ENCODE measurements around the gene UMPS.

UMPS gene

DNA sequence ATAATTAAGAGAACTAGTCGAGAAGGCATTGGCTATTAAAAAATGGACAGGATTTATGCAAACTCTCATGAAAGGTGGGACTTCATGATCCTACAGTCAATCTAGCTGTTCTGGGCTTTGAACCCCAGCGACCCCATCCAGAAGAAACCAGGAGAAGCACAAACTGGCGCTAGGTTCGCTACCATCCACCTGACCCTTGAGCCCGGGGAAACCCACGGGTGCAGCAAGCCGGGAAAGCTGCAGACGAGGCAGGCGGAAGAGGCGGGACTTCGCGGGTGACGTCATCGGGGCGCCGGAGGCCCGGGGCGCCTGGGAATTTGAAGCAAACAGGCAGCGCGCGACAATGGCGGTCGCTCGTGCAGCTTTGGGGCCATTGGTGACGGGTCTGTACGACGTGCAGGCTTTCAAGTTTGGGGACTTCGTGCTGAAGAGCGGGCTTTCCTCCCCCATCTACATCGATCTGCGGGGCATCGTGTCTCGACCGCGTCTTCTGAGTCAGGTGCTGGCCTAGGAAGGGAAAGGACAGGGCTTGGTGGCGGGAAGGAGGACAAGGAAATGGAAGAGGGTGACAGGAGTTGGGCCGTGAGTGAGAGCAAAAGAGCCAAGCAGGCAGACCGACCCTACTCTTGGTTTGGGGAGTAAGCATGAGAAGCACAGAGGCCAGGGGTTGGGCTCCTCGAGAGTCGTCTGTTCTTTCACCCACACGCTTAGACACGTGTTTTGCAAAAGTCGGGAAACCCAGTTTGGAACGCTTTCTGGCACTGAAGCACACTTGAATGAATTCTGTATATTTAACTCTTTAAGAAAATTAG, at the start of gene UMPS:
TSS of gene UMPS (plus strand) at position 324 of the 812 bp plus-strand sequence. CDS start at position 344, 20 bp downstream.
- peak; percentile 42 to 92 (median 78) for DNase-seq

DNA sequence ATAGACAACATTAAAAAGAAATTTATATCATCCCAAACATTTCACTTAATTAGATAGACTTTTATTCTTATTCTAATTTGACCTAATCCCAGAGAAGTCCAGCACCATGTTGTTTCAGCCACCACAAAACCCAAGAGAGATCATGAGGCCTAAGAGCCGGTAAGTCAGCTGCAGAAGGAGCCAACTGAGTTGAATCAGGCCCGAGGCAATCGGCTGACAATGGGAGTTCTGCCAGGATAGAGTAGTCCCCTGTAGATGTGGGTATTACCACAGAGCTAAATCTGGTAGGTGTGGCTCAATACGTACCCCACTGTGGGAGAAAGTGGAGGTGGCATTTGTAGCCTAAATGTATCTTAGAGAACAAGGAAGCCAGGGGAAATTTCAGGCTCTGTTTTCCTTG, 49.7 kb upstream of the UMPS start:
- DNase-seq: no peak

DNA sequence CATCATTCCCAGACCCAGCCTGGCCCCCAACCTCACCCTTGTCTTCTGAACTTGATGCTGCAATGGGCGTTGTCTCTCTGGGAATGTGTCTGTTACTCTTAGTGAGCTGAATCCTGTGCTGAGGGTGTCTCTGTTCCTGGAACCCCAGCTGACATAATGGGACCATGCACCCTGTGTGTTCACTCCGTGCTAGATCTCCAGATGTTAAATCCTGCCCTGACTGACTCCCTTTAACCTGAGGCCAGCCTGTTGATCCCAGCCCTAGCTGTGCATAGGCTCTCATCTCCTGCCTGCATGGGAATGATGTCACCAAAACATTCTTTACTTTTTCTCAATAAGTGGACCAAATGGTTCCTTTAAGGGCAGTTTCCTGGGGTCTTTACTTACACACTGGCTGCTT, 48.0 kb upstream of the UMPS start:
- no peak for DNase-seq

DNA sequence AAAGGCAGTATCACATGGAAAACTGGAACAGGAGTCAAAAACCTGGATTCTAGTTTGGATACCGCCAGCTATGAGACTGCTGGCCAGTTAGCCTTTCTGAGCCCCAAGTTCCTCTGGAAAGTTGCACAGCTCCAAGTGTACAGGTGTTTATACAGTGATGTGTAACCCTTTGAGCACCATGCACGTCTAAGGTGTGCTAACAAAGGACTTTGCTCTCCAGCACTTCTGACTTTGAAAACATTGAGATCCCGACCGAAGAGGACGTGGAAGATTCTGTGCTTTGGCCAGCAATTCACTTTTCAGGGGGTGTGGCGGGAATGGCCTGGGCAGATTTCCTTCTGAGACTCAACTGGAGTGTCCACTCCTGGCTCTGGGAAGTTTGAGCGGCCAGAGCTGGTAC, 45.8 kb upstream of the UMPS start:
- DNase-seq: no peak

DNA sequence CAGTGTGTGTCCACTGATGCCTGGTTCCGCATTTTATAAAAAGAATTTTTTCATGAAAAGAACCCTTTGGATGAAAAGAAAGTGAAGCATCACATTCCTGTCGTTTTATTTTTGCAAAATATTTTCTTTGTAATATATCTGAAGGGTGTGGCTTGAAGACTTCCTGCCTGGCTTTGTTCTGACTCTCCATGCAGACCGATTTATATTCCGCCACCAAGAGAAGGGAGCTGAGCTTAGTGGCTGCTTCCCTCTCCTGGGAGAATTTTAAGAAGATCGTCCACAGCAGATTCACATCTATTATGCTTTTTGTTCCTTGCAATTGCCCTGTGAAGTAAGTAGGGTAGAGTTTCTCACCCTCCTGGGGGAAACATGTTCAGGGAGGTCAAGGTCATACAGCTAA, 45.2 kb upstream of the UMPS start:
- DNase-seq: no peak

DNA sequence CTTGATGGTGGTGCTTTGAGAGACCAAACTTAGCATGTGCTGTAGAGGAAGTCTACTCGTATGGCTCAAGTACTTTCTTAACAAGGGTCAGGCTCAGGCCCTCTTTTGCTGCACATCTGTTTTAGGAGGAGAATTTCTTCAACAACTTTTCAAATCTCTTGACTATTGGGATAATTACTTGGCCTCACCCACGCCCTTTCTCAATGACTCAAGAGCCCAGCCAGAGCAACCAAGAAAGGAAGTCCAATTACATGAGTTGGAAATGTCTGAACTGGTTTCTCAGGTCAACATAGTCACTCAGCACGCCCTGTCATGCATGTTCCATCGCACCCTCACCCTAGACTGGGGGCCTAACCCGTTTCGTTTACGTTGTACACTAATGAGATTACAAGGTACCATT, 44.8 kb upstream of the UMPS start:
- no peak for DNase-seq

DNA sequence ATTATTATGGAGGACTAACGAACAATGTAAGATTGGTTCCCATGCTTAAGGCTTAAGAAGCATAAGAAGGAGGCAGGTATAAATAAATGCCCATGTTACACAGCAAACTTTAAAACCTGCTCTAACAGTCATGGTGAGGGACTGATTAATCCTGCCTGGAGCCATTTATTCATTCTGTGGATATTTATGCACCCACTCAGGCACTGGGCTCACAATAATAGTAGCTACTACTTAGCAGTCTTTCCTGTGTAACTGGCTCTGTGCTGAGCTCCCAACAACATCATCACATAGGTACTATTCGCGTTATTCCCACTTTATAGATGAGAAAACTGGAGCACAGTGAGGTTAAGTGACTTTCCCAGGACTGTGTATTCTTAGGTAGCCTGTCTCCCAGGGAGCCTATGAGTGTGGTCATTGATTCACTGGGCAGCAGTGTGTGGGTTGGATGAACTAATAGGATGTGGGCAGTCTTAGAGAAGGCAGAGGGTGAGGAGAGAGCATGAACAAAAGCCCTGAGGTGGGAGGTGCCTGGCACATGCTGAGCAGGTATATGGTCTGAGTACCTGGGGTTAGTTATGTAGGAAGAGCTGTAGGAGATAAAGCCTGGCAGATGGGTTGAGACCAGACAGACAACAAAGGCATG, 44.1 kb upstream of the UMPS start:
- no peak for DNase-seq

DNA sequence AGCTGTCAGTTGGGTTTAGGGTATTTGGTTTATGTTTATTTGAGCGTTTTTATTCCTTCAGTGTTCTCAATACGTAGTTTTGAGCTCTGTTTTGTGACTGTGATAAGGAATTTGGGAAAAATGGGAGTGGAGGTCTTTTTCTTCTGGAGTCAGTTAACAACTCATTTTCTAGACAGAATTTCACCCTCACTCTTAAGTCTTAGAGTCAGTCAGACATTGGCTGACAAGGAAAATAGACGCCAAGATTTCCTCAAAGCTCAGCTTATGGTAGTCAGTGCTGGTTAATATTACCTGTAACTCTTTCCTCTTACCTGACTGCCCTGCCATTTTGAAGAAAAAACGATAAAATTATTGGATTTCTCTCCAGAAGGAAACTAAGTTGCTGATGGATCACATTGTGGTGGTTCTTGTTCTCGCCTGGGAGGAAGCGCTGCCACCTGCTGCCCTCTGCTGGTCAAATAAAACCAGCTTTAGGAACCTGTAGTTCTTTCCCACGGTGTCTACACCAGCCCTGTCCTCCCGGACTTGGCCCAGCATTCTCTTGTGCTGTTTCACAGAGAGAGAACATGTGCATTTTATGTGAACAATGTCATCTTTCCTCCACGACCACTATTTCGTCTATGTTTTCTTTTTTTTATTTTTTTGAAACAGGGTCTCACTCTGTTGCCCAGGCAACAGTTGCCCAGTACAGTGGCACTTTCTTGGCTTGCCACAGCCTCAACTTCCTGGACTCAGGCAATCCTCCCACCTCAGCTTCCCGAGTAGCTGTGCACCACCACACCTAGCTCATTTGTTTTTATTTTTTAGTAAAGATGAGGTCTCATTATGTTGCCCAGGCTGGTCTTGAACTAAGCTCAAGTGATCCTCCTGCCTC, 41.4 kb upstream of the UMPS start:
- peak in 42 of 56 donors; percentile 2 to 72 (median 26) for DNase-seq

DNA sequence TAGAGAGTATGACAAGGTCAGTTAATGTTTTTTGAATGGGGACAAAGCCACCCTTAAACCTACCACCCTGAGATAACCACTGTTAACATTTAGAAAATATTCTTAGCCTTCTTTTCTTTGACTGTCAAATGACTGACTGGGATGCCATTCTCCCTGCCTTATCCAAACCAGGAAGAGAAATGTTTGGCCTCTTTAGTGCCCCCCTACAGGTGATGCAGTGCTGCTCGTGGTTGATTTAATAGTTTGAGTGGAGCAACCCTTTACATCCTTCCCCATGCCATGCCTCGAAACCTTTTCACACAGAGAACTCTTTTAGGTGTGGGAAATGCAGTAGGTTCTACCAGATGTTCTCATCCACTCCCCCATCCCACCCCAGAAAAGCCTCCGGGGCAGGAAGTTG, 38.7 kb upstream of the UMPS start:
- no peak for DNase-seq

DNA sequence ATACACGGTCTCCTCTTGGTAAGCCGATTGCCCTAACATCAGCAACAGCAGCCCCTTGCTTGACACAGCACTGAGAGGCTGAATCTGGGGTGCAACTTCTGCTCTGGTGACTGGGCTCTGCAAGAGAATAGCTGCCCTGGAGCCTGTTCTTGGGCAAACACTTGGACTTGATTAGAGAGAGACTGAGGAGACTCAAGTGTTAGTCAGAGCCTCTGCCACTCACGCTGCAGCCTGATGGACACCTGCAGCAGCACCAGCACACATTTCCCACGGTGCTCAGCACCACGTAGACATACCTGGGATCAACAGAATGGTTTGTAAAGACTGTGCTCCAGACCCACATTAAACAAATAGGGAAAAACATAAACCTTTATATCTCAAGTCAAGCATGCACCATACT, 35.8 kb upstream of the UMPS start:
- no peak for DNase-seq

DNA sequence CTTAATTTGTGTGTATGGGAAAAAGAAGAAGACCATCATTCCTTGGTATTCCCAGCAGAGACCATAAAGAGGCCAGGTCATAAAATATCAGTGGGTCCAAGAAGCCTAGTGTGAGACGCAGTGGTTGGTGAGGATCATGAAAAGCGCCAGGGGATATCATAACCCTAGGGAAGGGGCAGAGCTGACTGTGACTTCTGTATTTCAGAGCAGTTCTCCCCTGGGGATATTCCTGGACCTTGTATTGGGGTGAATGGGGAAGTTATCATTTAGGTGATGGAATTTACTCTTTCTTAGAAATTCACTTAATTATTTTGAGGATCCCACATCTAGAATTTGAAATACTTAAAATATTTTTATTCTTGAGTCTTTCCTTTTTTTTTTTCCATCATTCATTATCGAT, 34.9 kb upstream of the UMPS start:
- no peak for DNase-seq

DNA sequence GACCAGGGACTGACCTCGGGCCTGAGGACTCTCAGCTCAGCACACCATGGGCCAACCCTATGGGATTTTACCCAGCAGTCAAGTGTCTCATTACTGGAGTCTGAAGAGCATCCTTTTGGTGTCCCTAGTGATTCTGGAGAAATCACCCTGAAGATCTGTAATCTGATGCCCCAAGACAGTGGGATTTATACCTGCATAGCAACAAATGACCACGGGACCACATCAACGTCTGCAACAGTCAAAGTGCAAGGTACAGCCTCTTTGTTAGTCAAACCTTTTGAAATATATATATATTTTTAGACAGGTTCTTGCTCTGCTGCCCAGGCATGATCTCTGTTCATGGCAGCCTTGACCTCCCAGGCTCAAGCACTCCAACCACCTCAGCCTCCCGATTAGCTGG, 34.2 kb upstream of the UMPS start:
- DNase-seq: no peak

DNA sequence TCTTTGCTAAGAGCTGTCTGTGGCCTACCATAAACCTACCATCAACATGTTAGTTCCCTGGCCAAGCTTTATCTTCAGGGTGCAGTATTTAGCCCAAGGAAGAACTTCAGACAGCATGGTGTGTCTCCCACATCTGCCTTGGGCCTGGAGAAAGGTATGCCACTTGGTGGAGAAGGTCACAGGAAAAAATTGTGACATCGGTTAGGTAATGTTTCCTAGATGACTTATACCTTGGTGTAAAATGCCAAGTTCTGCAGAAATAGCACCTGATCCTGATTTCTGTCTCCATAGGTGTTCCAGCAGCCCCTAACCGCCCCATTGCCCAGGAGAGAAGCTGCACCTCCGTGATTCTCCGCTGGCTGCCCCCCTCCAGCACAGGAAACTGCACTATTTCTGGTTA, 33.0 kb upstream of the UMPS start:
- DNase-seq: no peak

DNA sequence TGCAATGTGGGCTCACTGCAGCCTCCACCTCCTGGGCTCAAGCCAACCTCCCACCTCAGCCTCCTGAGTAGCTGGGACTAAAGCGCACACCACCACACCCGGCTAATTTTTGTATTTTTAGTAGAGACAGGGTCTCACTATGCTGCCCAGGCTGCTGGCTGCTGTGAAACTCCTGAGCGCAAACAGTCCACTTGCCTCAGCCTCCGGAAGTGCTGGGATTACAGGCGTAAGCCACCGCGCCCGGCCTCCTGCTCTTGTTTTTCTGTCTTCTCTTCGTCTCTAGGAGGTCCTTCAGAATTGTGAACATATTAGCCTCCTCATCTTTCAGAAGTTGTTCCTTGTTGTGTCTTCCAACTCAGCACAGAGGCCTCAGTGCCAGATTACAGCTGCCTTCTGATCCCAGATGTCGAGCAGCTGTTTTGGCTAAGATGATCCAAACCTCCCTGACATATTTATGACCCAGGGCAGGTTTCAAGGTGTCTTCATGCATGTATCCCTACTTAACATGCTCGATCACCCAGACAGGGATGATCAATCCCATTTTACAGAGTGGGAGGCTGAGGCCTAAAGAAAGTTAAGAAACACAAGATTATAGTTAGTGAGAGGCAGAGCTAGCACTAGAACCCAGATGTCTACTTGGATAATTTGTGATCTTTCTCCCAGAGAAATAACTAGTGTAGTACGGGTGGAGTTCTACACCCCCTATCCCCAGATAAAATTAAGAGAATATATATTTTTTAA, 32.1 kb upstream of the UMPS start:
- no peak for DNase-seq

DNA sequence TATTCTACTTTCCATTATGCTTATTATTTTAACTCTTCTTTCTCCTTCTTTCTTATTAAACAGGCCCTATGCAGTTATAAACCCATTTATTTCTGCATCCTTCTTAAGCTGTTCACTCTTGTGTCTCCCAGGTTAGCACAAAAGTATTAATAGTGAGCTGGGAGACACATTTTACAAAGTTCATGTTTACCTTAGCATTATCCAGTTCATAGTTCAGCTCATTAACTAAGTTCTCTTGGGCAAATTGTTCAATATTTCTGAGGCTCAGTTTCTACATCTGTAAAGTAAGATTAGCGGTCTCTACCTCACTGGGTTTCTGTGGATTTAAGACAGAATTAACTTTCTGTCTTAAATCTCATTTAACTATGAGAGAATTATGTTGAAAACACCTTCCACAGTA, 31.2 kb upstream of the UMPS start:
- no peak for DNase-seq

DNA sequence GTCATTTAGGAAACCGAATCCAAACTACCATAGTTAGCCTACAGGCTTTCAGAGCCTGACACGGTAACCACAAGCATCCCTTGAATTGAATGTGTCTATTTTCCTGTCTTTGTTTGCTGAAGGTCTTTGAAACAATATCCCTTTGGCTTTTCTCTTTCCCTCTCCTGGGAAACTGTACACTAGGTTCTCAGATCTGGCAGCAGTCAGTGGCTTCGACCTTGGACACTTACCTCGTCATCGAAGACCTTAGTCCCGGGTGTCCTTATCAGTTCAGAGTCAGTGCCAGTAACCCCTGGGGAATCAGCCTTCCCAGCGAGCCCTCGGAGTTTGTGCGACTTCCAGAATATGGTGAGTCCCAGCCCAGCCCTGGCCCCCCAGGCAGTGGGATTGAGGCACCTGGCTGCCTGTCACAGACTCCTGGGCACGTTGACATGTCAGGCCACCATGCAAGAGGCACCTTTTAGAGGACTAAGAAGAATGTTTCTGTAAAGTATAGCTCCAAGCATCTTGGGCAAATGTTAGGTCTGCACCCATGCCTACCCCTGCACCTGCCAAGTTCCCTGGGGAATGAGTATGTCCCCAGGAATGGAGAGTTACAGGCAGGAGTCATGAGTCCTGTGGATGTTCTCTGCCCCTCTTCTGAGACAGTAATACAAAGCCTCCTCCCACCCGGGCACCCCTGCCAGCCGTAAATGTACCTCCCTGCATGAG, 30.4 kb upstream of the UMPS start:
- DNase-seq: no peak

DNA sequence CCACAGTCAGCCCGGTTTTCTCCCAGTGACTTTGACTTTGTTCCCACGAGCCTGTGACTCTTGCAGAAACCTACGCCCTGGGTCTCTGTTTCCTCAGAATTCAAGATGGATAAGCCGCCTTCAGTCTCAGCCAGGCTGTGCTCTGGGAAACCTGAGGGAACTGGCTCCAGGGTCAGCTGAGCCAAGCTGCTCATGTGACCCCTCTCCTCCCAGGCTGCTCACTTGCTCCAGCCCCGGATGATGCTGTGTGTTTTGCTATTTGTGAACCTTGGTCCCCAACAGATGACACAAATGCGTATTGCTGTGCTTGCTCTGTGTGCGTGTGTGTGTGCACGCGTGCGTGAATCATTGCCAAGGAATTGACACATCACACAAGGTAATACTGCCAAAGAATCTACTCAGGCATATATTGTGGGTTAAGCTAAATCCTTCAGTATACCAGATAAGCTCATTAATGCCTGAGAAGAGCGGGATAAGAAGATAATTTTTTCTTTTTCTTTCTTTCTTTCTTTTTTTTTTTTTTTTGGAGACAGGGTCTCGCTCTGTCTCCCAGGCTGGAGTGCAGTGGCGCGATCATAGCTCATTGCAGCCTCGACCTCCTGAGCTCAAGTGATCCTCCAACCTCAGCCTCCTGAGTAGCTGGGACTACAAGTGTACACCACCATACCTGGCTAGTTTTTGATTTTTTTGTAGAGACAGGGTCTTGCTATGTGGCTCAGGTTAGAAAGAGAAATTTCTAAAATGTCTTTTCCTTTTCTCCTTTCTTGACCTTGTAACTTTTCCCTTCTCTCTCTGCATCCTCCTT, 29.2 kb upstream of the UMPS start:
- DNase-seq: peak in 2 of 56 donors; percentile 4 to 6

DNA sequence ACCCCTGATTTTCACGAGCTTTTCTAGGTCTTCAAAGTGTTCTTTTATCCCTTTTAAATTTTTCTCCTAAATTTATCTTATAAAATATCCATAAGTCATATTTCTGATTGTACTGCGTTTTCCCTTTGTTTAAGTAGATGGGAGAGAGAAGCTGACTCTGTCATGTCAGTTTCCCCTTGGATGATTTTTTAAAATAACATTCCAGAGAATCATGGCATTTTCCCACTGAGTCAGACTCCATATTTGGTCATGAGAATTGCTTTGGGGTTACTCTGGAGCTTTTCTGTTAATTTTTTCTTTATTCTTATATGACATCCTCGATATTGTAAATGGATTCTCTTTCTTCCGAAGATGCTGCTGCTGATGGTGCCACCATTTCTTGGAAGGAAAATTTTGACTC, 28.6 kb upstream of the UMPS start:
- no peak for DNase-seq

DNA sequence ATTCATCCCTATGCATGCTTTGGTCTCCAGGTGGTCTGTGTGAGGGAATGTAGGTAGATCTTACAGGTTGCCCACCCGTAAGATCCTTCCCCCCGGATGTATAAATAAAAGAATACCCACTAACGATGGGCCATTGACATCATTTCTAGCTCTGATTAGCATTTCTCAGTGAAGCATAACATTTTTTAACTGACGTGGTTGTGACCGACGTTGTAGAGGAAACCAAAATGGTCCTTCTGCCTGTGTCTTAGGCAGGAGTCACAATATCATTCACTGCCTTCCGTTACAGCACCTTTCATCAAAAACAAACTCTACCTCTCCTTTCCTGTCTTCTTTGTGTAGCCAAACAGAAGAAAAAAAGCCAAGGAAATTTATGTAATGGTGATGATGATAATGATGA, 27.3 kb upstream of the UMPS start:
- no peak for DNase-seq

DNA sequence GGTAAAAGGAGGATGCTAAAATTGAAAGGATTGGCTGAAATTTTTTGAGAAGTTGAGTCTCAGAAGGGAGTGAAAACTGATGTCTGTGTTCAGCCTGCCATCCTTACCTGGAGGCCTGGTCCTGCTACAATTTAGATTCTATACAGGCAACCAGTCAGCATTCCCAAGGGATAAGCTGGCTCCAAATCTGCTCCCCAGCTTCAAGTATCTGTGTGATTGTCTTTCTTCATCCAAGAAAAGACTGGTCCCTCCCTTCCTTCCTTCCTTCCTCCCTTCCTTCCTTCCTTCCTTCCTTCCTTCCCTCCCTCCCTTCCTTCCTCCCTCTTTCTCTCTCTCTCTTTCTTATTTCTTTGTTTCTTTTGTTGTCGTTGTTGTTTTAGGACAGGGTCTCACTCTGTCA, 24.7 kb upstream of the UMPS start:
- no peak for DNase-seq
